HepG2 (cell line): ENCODE measurements around the gene NUDT17.

ENCODE experiments used
- AHDC1 ChIP-seq: sonication (generic); formaldehyde crosslinking; IDR thresholded peaks from 2 replicates; pipeline ENCODE4 v1.5.1; 2020; ENCODE audit warnings: mild to moderate bottlenecking, missing genetic modification reagents, borderline replicate concordance
- CTCF ChIP-seq: sonication (generic); formaldehyde crosslinking; IDR thresholded peaks from 2 replicates; pipeline ENCODE4 v1.5.0; 2020; ENCODE audit warnings: mild to moderate bottlenecking, missing genetic modification reagents, moderate library complexity
- PBX3 ChIP-seq: sonication (generic); formaldehyde crosslinking; IDR thresholded peaks from 2 replicates; pipeline ENCODE4 v1.8.1; 2023; ENCODE audit warnings: missing genetic modification reagents, inconsistent platforms, borderline replicate concordance
- POGK ChIP-seq: sonication (generic); formaldehyde crosslinking; conservative IDR thresholded peaks from 2 replicates; pipeline ENCODE4 v1.8.0; 2022; ENCODE audit warnings: mild to moderate bottlenecking, moderate library complexity, missing genetic modification reagents
- POLR2A ChIP-seq, 2 experiments: IDR thresholded peaks; 2 replicates each; pipeline ENCODE4 v1.6.1; 2011; ENCODE audit warnings: low read depth in 2 of 2, low read length in 2 of 2, mild to moderate bottlenecking in 1 of 2, moderate library complexity in 1 of 2; ENCODE audit not compliant: insufficient read depth in 1 of 2
- ZBTB25 ChIP-seq: IDR thresholded peaks from 2 replicates; pipeline ENCODE4 v1.6.1; 2018; ENCODE audit warnings: missing genetic modification reagents
- ZNF564 ChIP-seq: sonication (generic); formaldehyde crosslinking; IDR thresholded peaks from 2 replicates; pipeline ENCODE4 v1.8.1; 2023; ENCODE audit warnings: mild to moderate bottlenecking, missing genetic modification reagents
- ZNF589 ChIP-seq: sonication (generic); formaldehyde crosslinking; conservative IDR thresholded peaks from 2 replicates; pipeline ENCODE4 v1.8.0; 2022; ENCODE audit warnings: mild to moderate bottlenecking, moderate library complexity, missing genetic modification reagents

- no peak for TF ChIP-seq AHDC1 (CRISPR knock-in tag)
- TF ChIP-seq PBX3 (CRISPR knock-in tag), result no peak
- TF ChIP-seq ZBTB25 (CRISPR knock-in tag), result no peak
- no peak for TF ChIP-seq POGK (CRISPR knock-in tag)
- TF ChIP-seq CTCF, result no peak
- TF ChIP-seq ZNF564 (CRISPR knock-in tag), result no peak
- no peak for TF ChIP-seq ZNF589 (CRISPR knock-in tag)
- TF ChIP-seq POLR2A (IDR thresholded peaks at IDR 0.05; ENCODE audit: insufficient read depth in 1 of 2, low read depth in 2 of 2, low read length in 2 of 2), result no peak
Measured at GRCh38 chr1:145877923-145878486, 32.6 kb downstream of the NUDT17 start.
